ENCODE data around the gene ZNF423.

GRCh38 chr16:49458656-49459445 lies 397.1 kb downstream of the ZNF423 start:
- no peak for TF ChIP-seq CTCF (IDR thresholded peaks at IDR 0.05; ENCODE audit: low read depth, low read length, poor library complexity, severe bottlenecking)
- no peak for TF ChIP-seq EZH2phosphoT487 (IDR thresholded peaks at IDR 0.05; ENCODE audit: borderline replicate concordance, low read length)

Data from DOHH2 (cell line).